Measurements from ENCODE around the gene SLAMF1. TPM values are rescaled to one million over a fixed set of nuclear protein-coding genes. Genes with fewer than 3 reads are reported as not detected.

The SLAMF1 gene
- total RNA-seq, 1 donor from 2014 or later = not detected

- Mint-ChIP-seq H3K9me3 (ENCODE audit: unreplicated experiment) (peaks cover 4% of the 10 kb centered on the region), H3K27ac (ENCODE audit: unreplicated experiment) (no peak overlapping the region), H3K4me3 (ENCODE audit: unreplicated experiment) (no peak overlapping the region), H3K27me3 (ENCODE audit: low read depth, unreplicated experiment) (peaks cover 2% of the 10 kb centered on the region), H3K4me1 (ENCODE audit: low read depth, unreplicated experiment) (no peaks in the 10 kb centered on the region), H3K36me3 (ENCODE audit: low read depth, unreplicated experiment) (no peaks in the 10 kb centered on the region)
- H3K4me2 ChIP-seq (ENCODE audit: low read length) = no peak overlapping the region
- H3K4me3 ChIP-seq (ENCODE audit: insufficient read depth, low read depth, low read length) = no peak overlapping the region
- H3K36me3 ChIP-seq (ENCODE audit: insufficient read depth, low read length) = no peaks in the 10 kb centered on the region
- H3K79me2 ChIP-seq (ENCODE audit: insufficient read depth, low read length) = no peaks in the 10 kb centered on the region
- H2AFZ ChIP-seq (ENCODE audit: low read depth, low read length) = no peak overlapping the region
- FAIRE-seq (no peak), DNase-seq (ENCODE audit: low read depth) (no peak)
- no peaks in the 10 kb centered on the region for H3K4me1 ChIP-seq (ENCODE audit: insufficient read depth, low read length)
- no peak overlapping the region for H3K27ac ChIP-seq (ENCODE audit: low read depth, low read length)
- H3K27me3 ChIP-seq (ENCODE audit: insufficient read depth, low read length) = no peaks in the 10 kb centered on the region
- H4K20me1 ChIP-seq (ENCODE audit: insufficient read depth, low read length) = no peaks in the 10 kb centered on the region
- H3K9ac ChIP-seq (ENCODE audit: low read length) = no peak overlapping the region
- no peaks in the 10 kb centered on the region for H3K9me3 ChIP-seq (ENCODE audit: insufficient read depth, low read depth, low read length)
- no peak for TF ChIP-seq EZH2 (IDR thresholded peaks at IDR 0.05; ENCODE audit: insufficient read depth, low read length)
- TF ChIP-seq CTCF (IDR thresholded peaks at IDR 0.05; ENCODE audit: insufficient read depth, low read depth, low read length) = no peak
Measured at GRCh38 chr1:160578525-160579191, 68.2 kb downstream of the SLAMF1 start.

- peaks cover 2% of the 10 kb centered on the region for H3K27me3 Mint-ChIP-seq (ENCODE audit: low read depth, unreplicated experiment)
Measured at GRCh38 chr1:160578175-160578524, 68.7 kb downstream of the SLAMF1 start.

More at GRCh38 chr1:160578175-160578524, 68.7 kb downstream of the SLAMF1 start:
- H3K27me3 ChIP-seq (ENCODE audit: insufficient read depth, low read length) = no peaks in the 10 kb centered on the region
- Mint-ChIP-seq H3K36me3 (ENCODE audit: low read depth, unreplicated experiment) (no peaks in the 10 kb centered on the region), H3K4me1 (ENCODE audit: low read depth, unreplicated experiment) (no peaks in the 10 kb centered on the region), H3K27ac (ENCODE audit: unreplicated experiment) (no peak overlapping the region), H3K4me3 (ENCODE audit: unreplicated experiment) (no peak overlapping the region), H3K9me3 (ENCODE audit: unreplicated experiment) (peaks cover under 1% of the 10 kb centered on the region)
- H3K4me2 ChIP-seq (ENCODE audit: low read length) = no peak overlapping the region
- H3K9ac ChIP-seq (ENCODE audit: low read length) = no peak overlapping the region
- no peak overlapping the region for H3K4me3 ChIP-seq (ENCODE audit: insufficient read depth, low read depth, low read length)
- no peak for FAIRE-seq
- no peaks in the 10 kb centered on the region for H3K79me2 ChIP-seq (ENCODE audit: insufficient read depth, low read length)
- no peaks in the 10 kb centered on the region for H4K20me1 ChIP-seq (ENCODE audit: insufficient read depth, low read length)
- H3K9me3 ChIP-seq (ENCODE audit: insufficient read depth, low read depth, low read length) = no peaks in the 10 kb centered on the region
- no peaks in the 10 kb centered on the region for H3K4me1 ChIP-seq (ENCODE audit: insufficient read depth, low read length)
- no peak for TF ChIP-seq EZH2 (IDR thresholded peaks at IDR 0.05; ENCODE audit: insufficient read depth, low read length)
- TF ChIP-seq CTCF (IDR thresholded peaks at IDR 0.05; ENCODE audit: insufficient read depth, low read depth, low read length) = no peak
- no peak overlapping the region for H3K27ac ChIP-seq (ENCODE audit: low read depth, low read length)
- no peaks in the 10 kb centered on the region for H3K36me3 ChIP-seq (ENCODE audit: insufficient read depth, low read length)
- H2AFZ ChIP-seq (ENCODE audit: low read depth, low read length) = no peak overlapping the region
- DNase-seq (ENCODE audit: low read depth) = no peak
